SU-DHL-6 (cell line): ENCODE results near the gene ZBTB7B.

Experiments
- CTCF ChIP-seq: fragments of 200-600 bp; sonication (generic); IDR thresholded peaks from one replicate; pipeline ENCODE4 v1.5.1; 2017; ENCODE audit warnings: antibody characterized with exemption, mild to moderate bottlenecking, low read length, moderate library complexity; ENCODE audit not compliant: insufficient read depth, poor library complexity, severe bottlenecking
- EZH2phosphoT487 ChIP-seq: fragments of 200-600 bp; sonication (generic), shearing (Covaris generic); conservative IDR thresholded peaks from 2 replicates; pipeline ENCODE4 v1.6.1; 2018; ENCODE audit warnings: mild to moderate bottlenecking, antibody characterized with exemption, low read length, moderate library complexity, mixed read lengths

GRCh38 chr1:155060736-155061135, 58.1 kb downstream of the ZBTB7B start:
- no peak for TF ChIP-seq CTCF
- TF ChIP-seq EZH2phosphoT487, result no peak
